NCI-H1694 (cell line): Measurements from ENCODE around the gene CD300E.
"Not testable (repeated sequence)": the region's sequence is repeated elsewhere in the genome, so short reads cannot be mapped to it uniquely, and the experiment has no call there.

Source experiments
- DNase-seq: peaks from one replicate; lab custom pipeline; 2025; lab: John Stamatoyannopoulos, UW

CD300E gene, protein sequence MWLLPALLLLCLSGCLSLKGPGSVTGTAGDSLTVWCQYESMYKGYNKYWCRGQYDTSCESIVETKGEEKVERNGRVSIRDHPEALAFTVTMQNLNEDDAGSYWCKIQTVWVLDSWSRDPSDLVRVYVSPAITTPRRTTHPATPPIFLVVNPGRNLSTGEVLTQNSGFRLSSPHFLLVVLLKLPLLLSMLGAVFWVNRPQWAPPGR

GRCh38 chr17:74623693-74624093, at the start of gene CD300E:
Gene CD300E (minus strand): TSS chr17:74623738. CDS start chr17:74623621, 117 bp downstream.
- DNase-seq = no peak

GRCh38 chr17:74671031-74671771, 47.7 kb upstream of the CD300E start:
- no peak for DNase-seq

DNA sequence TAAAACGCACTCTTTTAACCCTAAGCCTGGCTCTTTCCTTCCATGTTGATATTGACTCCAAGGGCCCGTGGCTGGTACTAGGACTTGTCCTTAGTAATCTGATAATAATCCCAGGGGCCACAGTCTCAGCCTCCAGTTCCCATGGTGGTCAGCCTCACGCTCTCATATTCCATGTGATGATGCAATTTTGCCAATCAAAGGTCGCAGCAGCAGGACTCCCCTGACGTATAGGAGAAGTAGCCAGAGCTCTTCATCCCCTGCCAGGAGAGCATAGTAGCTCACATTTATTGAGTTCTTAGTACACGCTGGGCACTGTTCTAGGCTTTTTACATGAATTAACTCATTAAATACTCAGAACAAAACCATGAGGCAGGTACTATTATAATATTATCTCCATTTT, 46.8 kb upstream of the CD300E start:
- no peak for DNase-seq

DNA sequence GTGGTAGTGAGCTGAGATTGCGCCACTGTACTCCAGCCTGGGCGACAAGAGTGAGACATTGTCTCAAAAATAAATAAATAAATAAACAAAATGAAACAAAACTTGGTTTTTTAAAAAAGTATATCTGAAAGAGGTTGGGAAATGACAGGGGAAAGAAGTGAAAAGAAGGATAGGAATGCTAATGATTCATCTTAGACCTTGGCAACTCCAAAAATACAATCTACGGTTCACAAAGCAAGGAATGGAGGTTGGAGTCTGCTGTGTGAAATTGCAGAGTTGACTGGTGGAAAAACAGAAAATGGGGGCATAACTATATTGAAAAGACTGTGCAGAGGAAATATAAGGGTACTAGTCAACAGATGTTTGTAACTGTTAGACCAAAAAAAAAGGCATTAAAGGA, 40.0 kb upstream of the CD300E start:
- no peak for DNase-seq

GRCh38 chr17:74659889-74660288, 36.4 kb upstream of the CD300E start:
- no peak for DNase-seq

GRCh38 chr17:74658620-74659019, 35.1 kb upstream of the CD300E start:
- no peak for DNase-seq

DNA sequence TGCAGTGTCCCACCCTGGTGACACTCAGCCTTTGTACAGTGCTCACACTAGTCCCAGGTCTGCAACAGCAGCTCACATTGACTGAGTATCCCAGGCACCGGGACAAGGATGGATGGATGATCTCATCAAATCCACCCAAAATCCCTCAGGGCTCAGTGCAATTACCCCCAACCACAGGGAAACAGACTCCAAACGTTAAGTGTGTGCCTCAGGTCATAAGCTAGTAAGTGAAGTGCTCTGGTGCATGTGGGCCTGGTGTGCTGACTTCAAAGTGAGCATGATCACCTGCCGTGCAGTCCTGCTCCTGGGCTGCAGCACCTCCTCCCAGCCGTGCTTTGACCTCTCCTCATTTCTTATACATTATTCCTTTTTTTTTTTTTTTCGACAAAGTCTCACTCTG, 31.2 kb upstream of the CD300E start:
- no peak for DNase-seq

- DNase-seq = no peak
Observed at GRCh38 chr17:74652020-74652419, 28.5 kb upstream of the CD300E start.

DNA sequence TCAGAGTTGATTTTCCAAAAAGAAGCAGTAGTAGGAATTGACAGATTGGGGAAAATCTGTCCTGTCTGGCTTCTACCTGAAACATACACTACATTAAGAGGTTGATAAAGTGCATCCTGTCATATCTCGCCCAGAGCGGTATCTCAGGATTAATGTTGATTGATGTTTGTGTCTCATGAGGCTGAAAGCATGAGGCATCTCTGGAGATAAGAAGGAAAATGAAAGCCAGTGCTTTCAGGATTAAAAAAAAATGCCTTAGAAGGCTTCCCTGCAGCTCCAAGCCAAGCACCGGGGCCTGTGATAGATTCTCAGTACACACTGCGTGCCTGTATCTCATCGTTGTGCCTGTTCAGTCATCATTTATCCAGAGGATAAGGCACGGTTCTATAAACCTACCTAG, 26.4 kb upstream of the CD300E start:
- DNase-seq = no peak

- DNase-seq = no peak
Observed at GRCh38 chr17:74647871-74648672, 24.5 kb upstream of the CD300E start.

GRCh38 chr17:74646231-74646630, 22.7 kb upstream of the CD300E start:
- peak; percentile 65 for DNase-seq

DNA sequence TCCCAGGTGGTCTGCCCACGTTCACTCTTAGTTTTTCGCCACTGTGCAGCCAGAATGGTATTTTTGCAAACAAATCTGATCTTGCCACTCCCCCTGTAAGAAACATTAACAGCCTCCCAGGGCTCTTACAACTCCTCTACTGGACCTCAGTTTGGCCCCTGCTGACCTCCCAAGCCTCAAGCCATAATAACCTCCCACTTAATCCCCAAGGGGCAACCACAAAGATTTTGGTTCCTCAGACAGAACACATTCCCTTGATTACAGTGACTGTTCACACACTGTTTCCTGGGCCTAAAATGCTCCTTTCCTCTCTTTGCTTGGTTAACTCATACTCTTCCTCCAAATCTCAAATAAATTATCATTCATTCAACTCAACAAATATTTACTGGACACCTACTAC, 21.5 kb upstream of the CD300E start:
- no peak for DNase-seq

DNA sequence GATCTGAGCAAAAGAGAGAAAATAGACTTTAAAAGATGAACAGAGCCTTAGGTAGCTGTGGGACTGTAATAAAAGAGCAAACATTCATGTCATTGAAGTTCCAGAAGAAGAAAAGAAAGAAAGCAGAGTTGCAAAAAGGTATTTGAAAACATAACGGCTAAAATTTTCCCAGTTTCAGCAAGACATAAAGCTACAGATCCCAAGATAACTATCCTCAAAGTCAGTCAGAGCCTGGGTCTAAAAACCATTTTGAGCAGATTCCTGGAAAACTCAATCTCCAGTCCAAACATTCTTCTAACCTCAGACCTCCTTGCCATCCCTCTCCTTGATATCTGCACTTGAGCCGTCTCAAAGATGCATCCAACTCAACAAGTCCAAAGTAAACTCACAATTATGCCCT, 20.9 kb upstream of the CD300E start:
- no peak for DNase-seq

- no peak for DNase-seq
Observed at GRCh38 chr17:74643826-74644225, 20.3 kb upstream of the CD300E start.

DNA sequence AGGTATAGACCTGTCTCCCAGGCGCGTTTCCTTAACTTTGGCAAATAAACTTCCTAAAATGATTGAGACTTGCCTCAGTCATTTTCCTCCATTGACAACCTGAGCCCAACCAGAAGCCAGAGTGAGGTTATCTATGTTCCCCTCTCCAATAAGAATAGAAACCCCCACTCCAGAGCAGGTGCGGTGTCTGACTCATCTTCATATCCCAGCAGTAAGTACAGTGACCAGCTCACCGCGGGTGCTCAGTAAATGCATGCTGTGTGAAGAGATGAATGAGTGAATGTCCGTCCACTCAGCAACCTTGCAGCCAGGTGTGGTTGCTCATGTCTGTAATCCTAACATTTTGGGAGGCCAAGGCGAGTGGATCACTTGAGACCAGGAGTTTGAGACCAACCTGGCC, 19.5 kb upstream of the CD300E start:
- DNase-seq = no peak

- DNase-seq = no peak
Observed at GRCh38 chr17:74642556-74642955, 19.0 kb upstream of the CD300E start.

GRCh38 chr17:74641958-74642298, 18.4 kb upstream of the CD300E start:
- DNase-seq = no peak

GRCh38 chr17:74641224-74641957, 17.9 kb upstream of the CD300E start:
- DNase-seq = no peak

GRCh38 chr17:74639704-74640151, 16.2 kb upstream of the CD300E start:
- no peak for DNase-seq

DNA sequence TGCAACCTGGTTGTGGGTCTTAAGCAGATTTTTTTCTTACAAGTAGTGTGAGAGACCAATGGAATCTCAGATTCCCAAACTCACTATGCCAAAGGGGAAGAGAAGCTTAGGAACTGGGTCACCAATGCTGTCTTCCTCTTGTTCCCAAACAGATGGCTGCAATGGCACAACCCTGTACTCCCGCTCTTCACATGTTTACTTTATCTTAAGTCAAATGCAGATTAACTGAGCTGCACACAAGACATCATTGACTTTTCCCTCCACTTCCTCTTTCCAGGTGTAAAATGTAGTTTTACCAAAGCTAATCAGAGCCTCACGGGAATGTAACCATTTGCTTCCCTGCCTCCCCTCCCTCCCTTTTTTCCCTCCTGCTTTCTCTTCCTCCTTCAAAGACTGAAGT, 14.4 kb upstream of the CD300E start:
- no peak for DNase-seq

- no peak for DNase-seq
Observed at GRCh38 chr17:74637265-74637664, 13.7 kb upstream of the CD300E start.

DNA sequence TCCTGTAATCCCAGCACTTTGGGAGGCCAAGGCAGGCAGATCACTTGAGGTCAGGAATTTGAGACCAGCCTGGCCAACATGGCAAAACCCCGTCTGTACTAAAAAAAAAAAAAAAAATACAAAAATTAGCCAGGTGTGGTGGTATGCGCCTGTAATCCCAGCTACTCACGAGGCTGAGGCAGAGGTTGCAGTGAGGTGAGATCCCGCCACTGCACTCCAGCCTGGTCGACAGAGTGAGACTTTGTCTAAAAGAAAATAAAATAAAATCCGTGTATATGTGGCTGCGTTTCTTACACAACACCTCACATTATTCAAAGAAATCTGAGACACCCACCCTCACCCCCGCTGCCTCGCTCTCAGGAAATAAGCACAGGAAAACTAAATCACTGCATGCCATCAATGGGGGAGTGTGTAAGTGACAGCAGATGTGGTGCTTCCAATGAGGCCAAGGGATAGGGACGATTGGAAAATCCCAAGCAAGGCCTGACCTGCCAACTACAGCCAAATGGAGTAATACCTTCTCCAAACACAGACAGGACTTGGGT, 13.1 kb upstream of the CD300E start:
- DNase-seq = not testable (repeated sequence)
